SK-N-SH treated with all-trans-retinoic acid at 6 μM for 48 hours (cell line): ENCODE measurements around the gene DUSP16.

Experiments
- ISL1 ChIP-seq: fragments of 250-450 bp; sonication (Bioruptor Pico); IDR thresholded peaks from 2 replicates; pipeline ENCODE4 v2.1.2; 2022; ENCODE audit warnings: mild to moderate bottlenecking, moderate library complexity
- PPARA ChIP-seq: fragments of 250-450 bp; sonication (Bioruptor Pico); IDR thresholded peaks from 2 replicates; pipeline ENCODE4 v1.5.0; 2020; ENCODE audit warnings: mild to moderate bottlenecking, borderline replicate concordance
- TOX ChIP-seq: fragments of 250-450 bp; sonication (Bioruptor Pico); IDR thresholded peaks from 2 replicates; pipeline ENCODE4 v1.8.0; 2021; ENCODE audit warnings: mild to moderate bottlenecking, moderate library complexity, borderline replicate concordance

- no peak for TF ChIP-seq TOX (CRISPR knock-in tag)
- no peak for TF ChIP-seq PPARA (CRISPR knock-in tag)
- TF ChIP-seq ISL1 (CRISPR knock-in tag) = no peak
Observed at GRCh38 chr12:12428961-12429657, 133.6 kb downstream of the DUSP16 start.
